Right lobe of liver (tissue), 4 donors: ENCODE data around the gene GRIK2.

Experiments used
- CTCF ChIP-seq, 4 donors: fragments of 200-600 bp in 3 of 4; fragments of 450-650 bp in 1 of 4; IDR thresholded peaks; one replicate each; pipeline versions ENCODE4 v1.5.1 to v1.8.0; 2016 to 2022; ENCODE audit warnings: antibody characterized with exemption in 4 of 4, mild to moderate bottlenecking in 2 of 4
- POLR2A ChIP-seq: fragments of 450-650 bp; IDR thresholded peaks from one replicate; pipeline ENCODE4 v1.6.1; 2017; ENCODE audit warnings: antibody characterized with exemption, mild to moderate bottlenecking
- donor health status: DM: no; HTN: no; CAD: no.
- donor health status: DM: no; HTN: no; CAD: no.
- donor health status: DM: no; HTN: yes; CAD: no.

GRCh38 chr6:101730954-101731353 lies 337.4 kb downstream of the GRIK2 start:
- TF ChIP-seq CTCF (IDR thresholded peaks at IDR 0.05) (no peak), POLR2A (no peak)
